ENCODE measurements around the gene RACGAP1. TPM values are rescaled to one million over a fixed set of nuclear protein-coding genes. Genes with fewer than 3 reads are reported as not detected.

Gene RACGAP1
- total RNA-seq, 1 donor from 2014 or later: 18.8 TPM

GRCh38 chr12:49942921-49943624 is 82.2 kb downstream of the RACGAP1 start:
- H4K20me1 ChIP-seq (ENCODE audit: insufficient read depth, low read length): no peaks in the 10 kb centered on the region
- H3K9ac ChIP-seq (ENCODE audit: low read length): no peak overlapping the region
- Mint-ChIP-seq H3K9me3 (ENCODE audit: unreplicated experiment) (no peaks in the 10 kb centered on the region), H3K36me3 (ENCODE audit: low read depth, unreplicated experiment) (no peaks in the 10 kb centered on the region), H3K27me3 (ENCODE audit: low read depth, unreplicated experiment) (peaks cover 24% of the 10 kb centered on the region), H3K27ac (ENCODE audit: unreplicated experiment) (no peak overlapping the region), H3K4me1 (ENCODE audit: low read depth, unreplicated experiment) (peaks cover 3% of the 10 kb centered on the region), H3K4me3 (ENCODE audit: unreplicated experiment) (no peak overlapping the region)
- no peak overlapping the region for H2AFZ ChIP-seq (ENCODE audit: low read depth, low read length)
- no peak overlapping the region for H3K4me2 ChIP-seq (ENCODE audit: low read length)
- H3K79me2 ChIP-seq (ENCODE audit: insufficient read depth, low read length): no peaks in the 10 kb centered on the region
- no peak overlapping the region for H3K27ac ChIP-seq (ENCODE audit: low read depth, low read length)
- no peaks in the 10 kb centered on the region for H3K27me3 ChIP-seq (ENCODE audit: insufficient read depth, low read length)
- TF ChIP-seq CTCF (IDR thresholded peaks at IDR 0.05; ENCODE audit: insufficient read depth, low read depth, low read length) (no peak), EZH2 (IDR thresholded peaks at IDR 0.05; ENCODE audit: insufficient read depth, low read length) (no peak)
- DNase-seq (ENCODE audit: low read depth) (no peak), FAIRE-seq (no peak)
- H3K9me3 ChIP-seq (ENCODE audit: insufficient read depth, low read depth, low read length): no peaks in the 10 kb centered on the region
- H3K4me1 ChIP-seq (ENCODE audit: insufficient read depth, low read length): peaks cover 3% of the 10 kb centered on the region
- H3K4me3 ChIP-seq (ENCODE audit: insufficient read depth, low read depth, low read length): no peak overlapping the region
- H3K36me3 ChIP-seq (ENCODE audit: insufficient read depth, low read length): no peaks in the 10 kb centered on the region

GRCh38 chr12:49942512-49942893 is 82.8 kb downstream of the RACGAP1 start:
- Histone ChIP-seq H2AFZ (ENCODE audit: low read depth, low read length) (no peak overlapping the region), H3K36me3 (ENCODE audit: insufficient read depth, low read length) (no peaks in the 10 kb centered on the region), H3K4me1 (ENCODE audit: insufficient read depth, low read length) (peaks cover 3% of the 10 kb centered on the region), H3K9me3 (ENCODE audit: insufficient read depth, low read depth, low read length) (no peaks in the 10 kb centered on the region), H3K27ac (ENCODE audit: low read depth, low read length) (no peak overlapping the region), H3K27me3 (ENCODE audit: insufficient read depth, low read length) (no peaks in the 10 kb centered on the region), H3K9ac (ENCODE audit: low read length) (no peak overlapping the region), H4K20me1 (ENCODE audit: insufficient read depth, low read length) (no peaks in the 10 kb centered on the region), H3K4me3 (ENCODE audit: insufficient read depth, low read depth, low read length) (no peak overlapping the region), H3K4me2 (ENCODE audit: low read length) (no peak overlapping the region), H3K79me2 (ENCODE audit: insufficient read depth, low read length) (no peaks in the 10 kb centered on the region)
- H3K27ac Mint-ChIP-seq (ENCODE audit: unreplicated experiment): no peak overlapping the region
- FAIRE-seq (no peak), DNase-seq (ENCODE audit: low read depth) (no peak)
- peaks cover 18% of the 10 kb centered on the region for H3K27me3 Mint-ChIP-seq (ENCODE audit: low read depth, unreplicated experiment)
- H3K4me3 Mint-ChIP-seq (ENCODE audit: unreplicated experiment): no peak overlapping the region
- peaks cover 3% of the 10 kb centered on the region for H3K4me1 Mint-ChIP-seq (ENCODE audit: low read depth, unreplicated experiment)
- no peaks in the 10 kb centered on the region for H3K9me3 Mint-ChIP-seq (ENCODE audit: unreplicated experiment)
- no peak for TF ChIP-seq CTCF (IDR thresholded peaks at IDR 0.05; ENCODE audit: insufficient read depth, low read depth, low read length)
- no peak for TF ChIP-seq EZH2 (IDR thresholded peaks at IDR 0.05; ENCODE audit: insufficient read depth, low read length)
- no peaks in the 10 kb centered on the region for H3K36me3 Mint-ChIP-seq (ENCODE audit: low read depth, unreplicated experiment)

Data from astrocyte (in vitro differentiated cells and primary cell).